NCI-H345 (cell line): Measurements from ENCODE around the gene ANKRD49.

Source experiments
- DNase-seq: peaks from one replicate; lab custom pipeline; 2025; lab: John Stamatoyannopoulos, UW

Gene ANKRD49

GRCh38 chr11:94507485-94507884 is 13.7 kb downstream of the ANKRD49 start:
- no peak for DNase-seq

GRCh38 chr11:94511932-94512781 is 18.4 kb downstream of the ANKRD49 start, which contains the start of gene C11orf97:
C11orf97 (plus strand) TSS chr11:94512461; CDS start chr11:94512529, 68 bp downstream.
- DNase-seq, result peak; percentile 66

GRCh38 chr11:94513091-94513490 is 19.3 kb downstream of the ANKRD49 start:
- DNase-seq, result peak; percentile 58

GRCh38 chr11:94515398-94515797 is 21.6 kb downstream of the ANKRD49 start:
- no peak for DNase-seq

- DNase-seq, result no peak
These were observed 22.9 kb downstream of the ANKRD49 start for GRCh38 chr11:94516725-94517124.

- DNase-seq, result no peak
These were observed 24.5 kb downstream of the ANKRD49 start for GRCh38 chr11:94518300-94518699.

- peak; percentile 36 for DNase-seq
These were observed 25.8 kb downstream of the ANKRD49 start for GRCh38 chr11:94519478-94520084.

- no peak for DNase-seq
These were observed 27.9 kb downstream of the ANKRD49 start for GRCh38 chr11:94521684-94522083.

- DNase-seq, result no peak
These were observed 30.6 kb downstream of the ANKRD49 start for GRCh38 chr11:94524341-94524740.

GRCh38 chr11:94525546-94526324 is 32.0 kb downstream of the ANKRD49 start:
- no peak for DNase-seq

- DNase-seq, result no peak
These were observed 33.1 kb downstream of the ANKRD49 start for GRCh38 chr11:94526645-94527438.

- no peak for DNase-seq
These were observed 34.8 kb downstream of the ANKRD49 start for GRCh38 chr11:94528551-94528950.

GRCh38 chr11:94532211-94532610 is 38.4 kb downstream of the ANKRD49 start:
- no peak for DNase-seq

GRCh38 chr11:94533206-94533605 is 39.4 kb downstream of the ANKRD49 start:
- no peak for DNase-seq

GRCh38 chr11:94533696-94534630 is 40.2 kb downstream of the ANKRD49 start:
- no peak for DNase-seq

GRCh38 chr11:94536386-94536785 is 42.6 kb downstream of the ANKRD49 start:
- DNase-seq, result no peak

- DNase-seq, result no peak
These were observed 43.3 kb downstream of the ANKRD49 start for GRCh38 chr11:94537031-94537600.

GRCh38 chr11:94539420-94539819 is 45.6 kb downstream of the ANKRD49 start:
- DNase-seq, result no peak

GRCh38 chr11:94543695-94544645 is 50.2 kb downstream of the ANKRD49 start, which contains the start of gene FUT4:
FUT4 (plus strand) TSS chr11:94543921; CDS start chr11:94544134, 213 bp downstream.
- peak; percentile 77 for DNase-seq
